K562 (cell line): ENCODE data around the gene CPZ. TPM values are rescaled to one million over a fixed set of nuclear protein-coding genes. Genes with fewer than 3 reads are reported as not detected.

Experiments
- ATAC-seq: fragments of 200-7000 bp; cut with Tn5 transposase; 3 replicates; pipeline ENCODE4 v1.9.1; 2020; ENCODE audit warnings: moderate library complexity
- BruUV-seq: library from RNA; stranded (reverse); fragments of 400-500 nt; replicated peaks from 2 replicates; lab custom pipeline; 2021; lab: Mats Ljungman, UMichigan
- CTCF ChIA-PET: fragments of 300-600 bp; formaldehyde crosslinking; extraction: SDS; loops from one replicate; lab custom pipeline; 2021; ENCODE audit warnings: low intra/inter-chr PET ratio; lab: Yijun Ruan, JAX
- POLR2A ChIA-PET: fragments of 300-600, 350-650 bp; sonication (Branson Sonifier 250); formaldehyde crosslinking; extraction: SDS; loops from one replicate; lab custom pipeline; 2021; ENCODE audit warnings: antibody characterized with exemption, inconsistent platforms; lab: Yijun Ruan, JAX
- DNase-seq, 4 experiments: peaks; one replicate each; pipeline versions ENCODE4 v3.0.0 to v3.0.0-alpha.2; 2011 to 2018; ENCODE audit warnings: low spot score in 3 of 4, mixed read lengths in 3 of 4; ENCODE audit errors: extremely low read depth in 1 of 4
- FAIRE-seq: peaks from 2 replicates; lab custom pipeline; 2011; peaks lifted over from hg19 to GRCh38; lab: Jason Lieb, UNC
- H2AFZ ChIP-seq: 2 replicates; pipeline ENCODE4 v1.6.0; 2011; ENCODE audit warnings: low read depth, low read length, control low read depth, inconsistent platforms
- H3K27ac ChIP-seq: fragments of 200-600 bp; 3 replicates; pipeline ENCODE4 v1.8.0; 2011; ENCODE audit warnings: low read depth, mild to moderate bottlenecking, control low read depth, inconsistent platforms, low read length, moderate library complexity, mixed read lengths; ENCODE audit errors: extremely low read depth
- H3K27me3 ChIP-seq, 2 experiments: fragments of 300-600 bp in 1 of 2; 2 replicates in 1 of 2; 3 replicates in 1 of 2; pipeline versions ENCODE4 v1.6.0 to v1.8.0; 2011; ENCODE audit warnings: inconsistent platforms in 2 of 2, low read length in 2 of 2, mild to moderate bottlenecking in 1 of 2, mixed read lengths in 1 of 2, moderate library complexity in 1 of 2; ENCODE audit not compliant: control insufficient read depth in 2 of 2, insufficient read depth in 2 of 2
- H3K36me3 ChIP-seq: fragments of 300-600 bp; 3 replicates; pipeline ENCODE4 v1.8.0; 2011; ENCODE audit warnings: mild to moderate bottlenecking, low read length, inconsistent platforms; ENCODE audit not compliant: control insufficient read depth, insufficient read depth
- H3K4me1 ChIP-seq, 2 experiments: fragments of 200-600 bp in 1 of 2; replicated peaks in 1 of 2; 2 replicates in 1 of 2; 3 replicates in 1 of 2; pipeline versions ENCODE4 v1.5.1 to v1.8.0; 2011; ENCODE audit warnings: inconsistent platforms in 2 of 2, low read length in 2 of 2, mild to moderate bottlenecking in 1 of 2, mixed read lengths in 1 of 2, moderate library complexity in 1 of 2; ENCODE audit not compliant: control insufficient read depth in 2 of 2, insufficient read depth in 2 of 2
- H3K4me2 ChIP-seq: 2 replicates; pipeline ENCODE4 v1.6.1; 2011; ENCODE audit warnings: low read length, control low read depth, inconsistent platforms, mixed read lengths; ENCODE audit not compliant: insufficient read depth
- H3K4me3 ChIP-seq: fragments of 200-600 bp; sonication (generic), shearing (Covaris generic); 2 replicates; pipeline ENCODE4 v1.5.1; 2016; ENCODE audit warnings: control low read depth, inconsistent platforms
- H3K79me2 ChIP-seq: fragments of 200-600 bp; 3 replicates; pipeline ENCODE4 v1.8.0; 2011; ENCODE audit warnings: low read length, inconsistent platforms; ENCODE audit not compliant: control insufficient read depth, insufficient read depth
- H3K9ac ChIP-seq, 2 experiments: 2 replicates each; pipeline versions ENCODE4 v1.6.0 to v1.6.1; 2011; ENCODE audit warnings: low read depth in 2 of 2, low read length in 2 of 2, control low read depth in 1 of 2, inconsistent platforms in 1 of 2, mild to moderate bottlenecking in 1 of 2, mixed read lengths in 1 of 2; ENCODE audit not compliant: insufficient read depth in 1 of 2
- H3K9me1 ChIP-seq: one replicate; pipeline ENCODE4 v1.6.0; 2011; ENCODE audit warnings: inconsistent platforms, mild to moderate bottlenecking, low read length, moderate library complexity; ENCODE audit not compliant: control insufficient read depth, insufficient read depth
- H3K9me3 ChIP-seq: replicated peaks from 2 replicates; pipeline ENCODE4 v1.5.1; 2011; ENCODE audit warnings: low read depth, low read length, inconsistent platforms; ENCODE audit not compliant: control insufficient read depth, insufficient read depth
- H4K20me1 ChIP-seq: replicated peaks from 2 replicates; pipeline ENCODE4 v1.6.1; 2011; ENCODE audit warnings: low read length, inconsistent platforms, mixed read lengths; ENCODE audit not compliant: control insufficient read depth, insufficient read depth
- HDGF ChIP-seq: fragments of 450-650 bp; IDR thresholded peaks from 2 replicates; pipeline ENCODE4 v1.6.1; 2016
- KDM2B ChIP-seq: fragments of 250-450 bp; sonication (Bioruptor Pico); IDR thresholded peaks from 2 replicates; pipeline ENCODE4 v1.8.0; 2021; ENCODE audit warnings: mild to moderate bottlenecking, moderate library complexity
- NRF1 ChIP-seq, 2 experiments: fragments of 450-650 bp; IDR thresholded peaks in 1 of 2; conservative IDR thresholded peaks in 1 of 2; 2 replicates each; pipeline ENCODE4 v1.6.1; 2014; ENCODE audit warnings: mild to moderate bottlenecking in 2 of 2
- POLR2B ChIP-seq: fragments of 450-650 bp; IDR thresholded peaks from 2 replicates; pipeline ENCODE4 v1.6.1; 2018; ENCODE audit warnings: low read depth; ENCODE audit not compliant: partially characterized antibody
- TAF1 ChIP-seq: IDR thresholded peaks from 2 replicates; pipeline ENCODE4 v1.6.1; 2011; ENCODE audit warnings: mild to moderate bottlenecking, low read length, moderate library complexity; ENCODE audit not compliant: insufficient read depth, control insufficient read depth, severe bottlenecking; ENCODE audit errors: extremely low read depth
- ZNF140 ChIP-seq: fragments of 250-450 bp; sonication (Bioruptor Pico); IDR thresholded peaks from 2 replicates; pipeline ENCODE4 v1.8.0; 2021; ENCODE audit warnings: moderate library complexity, mild to moderate bottlenecking, inconsistent platforms
- WGBS: fragments of 100-300 bp; shearing (Covaris generic); methylation state at CpG from one replicate; pipeline ENCODE4 v1.1.6; 2016; ENCODE audit warnings: low coverage, mixed read lengths; ENCODE audit not compliant: insufficient coverage; ENCODE audit errors: missing lambda C conversion rate; 5-methylcytosine and 5-hydroxymethylcytosine counted together
- in situ Hi-C: fragments of 300-500 bp; cut with MboI; formaldehyde crosslinking; loops from 4 replicates; pipeline ENCODE4 v1.15.0; 2018; ENCODE audit warnings: inconsistent platforms, mixed read lengths
- intact Hi-C: fragments of 100-400 bp; cut with micrococcal nuclease; formaldehyde crosslinking; loops from 2 replicates; pipeline ENCODE4 v1.14.2; 2022
- polyA plus RNA-seq, 8 experiments: library from polyadenylated mRNA; depleted of rRNA in 4 of 8; stranded (reverse) in 5 of 8; unstranded in 3 of 8; fragments of >200 nt; fragmentation: Nextera tagmentation in 2 of 8; fragmentation: Illumina TruSeq in 1 of 8; extraction: Ambion mirVana in 2 of 8; extraction: Trizol in 1 of 8; gene quantifications; 2 replicates each; pipeline versions ENCODE4 v1.2.1 to v1.2.3, GENCODE V29; 2011 to 2014; ENCODE audit warnings: inconsistent platforms in 1 of 8, missing spikeins in 1 of 8
- total RNA-seq, 7 experiments: library from RNA; depleted of rRNA in 6 of 7; stranded (reverse); fragments of >200 nt in 6 of 7; fragmentation: Illumina TruSeq in 2 of 7; extraction: Trizol in 2 of 7; gene quantifications; 2 replicates each; pipeline versions ENCODE4 v1.2.1 to v1.2.3, GENCODE V29; 2011 to 2021; ENCODE audit warnings: low replicate concordance in 1 of 7
- TF ChIP-seq, protein P1 (sequence below): fragments of 450-650 bp; IDR thresholded peaks from 2 replicates; pipeline ENCODE4 v1.6.1; 2016; ENCODE audit warnings: antibody characterized with exemption
- TF ChIP-seq, protein P2 (sequence below): sonication (generic); formaldehyde crosslinking; IDR thresholded peaks from 2 replicates; pipeline ENCODE4 v1.8.0; 2022; ENCODE audit warnings: mild to moderate bottlenecking, low read depth, missing genetic modification reagents
- TF ChIP-seq, protein P3 (sequence below): fragments of 250-450 bp; sonication (Bioruptor Pico); IDR thresholded peaks from 2 replicates; pipeline ENCODE4 v1.5.0; 2021

CPZ gene
- total and polyA plus RNA-seq, 9 of the 15 experiments (the other 6 are each of a cell fraction or from before 2014, with no cell fraction given) = 0.06 to 2.2 (median 1.2) TPM; not detected in 1

DNA sequence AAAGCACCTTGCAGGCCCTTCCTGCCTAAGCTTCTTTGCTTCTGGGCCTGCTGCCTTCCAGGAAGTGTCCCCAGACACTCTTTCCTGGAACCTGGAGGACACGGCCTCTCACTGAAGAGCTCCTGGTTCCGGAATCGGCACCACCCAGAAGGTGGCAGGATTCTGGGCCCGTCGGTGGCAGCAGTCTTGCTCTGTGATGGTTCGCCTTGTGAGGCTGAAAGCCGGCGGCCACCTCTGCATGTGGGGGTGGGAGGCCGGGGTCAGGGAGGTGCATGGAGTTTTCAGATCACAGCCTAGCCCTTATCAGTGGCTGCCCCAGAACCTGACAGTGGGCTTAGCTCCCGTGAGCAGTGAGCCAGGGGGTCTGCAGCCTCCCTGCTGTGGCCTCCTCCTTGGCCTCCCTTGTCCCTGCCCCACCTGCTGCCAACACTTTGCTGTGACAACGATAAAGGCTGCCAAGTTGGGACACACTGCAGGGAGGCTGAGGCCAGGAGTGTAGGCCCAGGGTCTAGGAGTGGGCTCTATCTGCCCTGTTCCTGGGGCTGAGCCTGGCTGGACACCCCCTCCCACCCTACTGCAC, 43.1 kb upstream of the CPZ start (continued):
- no peak for TF ChIP-seq ZNF140
- TF ChIP-seq POLR2B = no peak

DNA sequence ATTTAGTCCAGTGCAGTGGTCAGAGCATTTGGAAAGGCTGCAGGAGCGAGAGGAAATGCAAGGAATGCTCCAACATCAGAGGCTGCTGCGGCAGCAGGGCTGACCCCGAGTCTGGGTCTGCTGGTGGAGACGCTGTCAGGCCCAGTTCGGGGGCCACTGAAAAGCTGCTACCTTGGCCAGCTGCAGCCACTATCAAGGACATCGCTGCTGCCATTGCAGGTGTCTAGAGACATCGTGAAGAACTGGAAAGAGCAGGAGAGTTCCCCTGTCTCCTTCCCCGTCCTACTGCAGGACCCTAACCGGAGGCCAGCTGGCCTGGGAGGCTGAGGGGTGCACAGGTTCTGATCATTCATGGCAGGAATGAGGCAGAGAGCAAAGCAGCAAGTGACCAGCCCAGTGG, 41.9 kb upstream of the CPZ start:
- in situ Hi-C loops (no loop called here), intact Hi-C loops (no loop called here)
- TF ChIP-seq NRF1 (conservative IDR thresholded peaks at IDR 0.05 in 1 of 2, IDR thresholded peaks at IDR 0.05 in 1 of 2) = no peak
- Histone ChIP-seq H3K4me1 (peaks cover 30 to 38% of the 10 kb centered on the region in 2 experiments), H3K36me3 (no peaks in the 10 kb centered on the region), H4K20me1 (no peaks in the 10 kb centered on the region; the same call in 1 of the 2 replicates), H3K27ac (no peak overlapping the region), H3K9me1 (no peaks in the 10 kb centered on the region), H3K27me3 (no peaks in the 10 kb centered on the region; a peak in 1 of 5 replicates), H3K9me3 (no peaks in the 10 kb centered on the region), H3K79me2 (no peaks in the 10 kb centered on the region), H3K4me2 (no peak overlapping the region), H2AFZ (no peak overlapping the region), H3K4me3 (no peak overlapping the region), H3K9ac (no peak overlapping the region)
- no peak for ATAC-seq
- WGBS = 68% methylated on average over 9 of the region's 9 CpGs
- BruUV-seq = no TSS peak
- no peak for FAIRE-seq
- ChIA-PET POLR2A (interaction anchor here (0.8 to 1.0 kb wide), 3 partner anchors 14 to 360 kb away, joined by 3 read pairs; no protein-coding TSS in a partner anchor), CTCF (no interaction called here)
- no peak for DNase-seq

DNA sequence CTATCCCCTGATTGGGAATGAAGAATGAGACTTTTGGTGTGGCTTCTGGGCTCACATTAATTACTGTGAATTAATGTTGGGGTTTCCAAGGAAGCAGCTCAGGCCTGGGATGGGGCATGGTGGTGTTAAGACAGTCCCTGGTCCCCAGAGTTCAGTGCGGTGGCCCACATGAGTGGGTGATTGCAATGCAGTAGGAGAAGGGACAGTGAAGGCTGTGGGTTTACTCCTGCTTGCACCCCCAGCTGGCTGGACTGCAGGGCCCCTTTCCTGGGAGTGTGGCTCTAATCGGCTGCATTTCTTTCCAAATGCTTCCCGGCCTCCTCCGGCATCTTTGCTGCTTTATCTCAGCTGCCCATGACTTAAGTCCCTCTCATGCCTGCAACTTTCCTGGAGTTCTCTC, 40.5 kb upstream of the CPZ start:
- in situ Hi-C loops = no loop called here
- FAIRE-seq = no peak
- Histone ChIP-seq H3K9me1 (no peaks in the 10 kb centered on the region), H3K79me2 (no peaks in the 10 kb centered on the region), H2AFZ (no peak overlapping the region), H3K9me3 (no peaks in the 10 kb centered on the region), H3K4me1 (peaks cover 26 to 27% of the 10 kb centered on the region in 2 experiments), H3K4me3 (no peak overlapping the region), H3K27ac (no peak overlapping the region), H3K36me3 (no peaks in the 10 kb centered on the region), H3K27me3 (no peaks in the 10 kb centered on the region; a peak in 2 of 5 replicates), H3K9ac (no peak overlapping the region), H3K4me2 (no peak overlapping the region), H4K20me1 (no peaks in the 10 kb centered on the region; the same call in 1 of the 2 replicates)
- ATAC-seq = no peak
- intact Hi-C loops = no loop called here
- no peak for DNase-seq
- BruUV-seq = no TSS peak
- ChIA-PET POLR2A (no interaction called here), CTCF (no interaction called here)
- 13% methylated on average over 1 of the region's 4 CpGs for WGBS
- TF ChIP-seq, protein P1, sequence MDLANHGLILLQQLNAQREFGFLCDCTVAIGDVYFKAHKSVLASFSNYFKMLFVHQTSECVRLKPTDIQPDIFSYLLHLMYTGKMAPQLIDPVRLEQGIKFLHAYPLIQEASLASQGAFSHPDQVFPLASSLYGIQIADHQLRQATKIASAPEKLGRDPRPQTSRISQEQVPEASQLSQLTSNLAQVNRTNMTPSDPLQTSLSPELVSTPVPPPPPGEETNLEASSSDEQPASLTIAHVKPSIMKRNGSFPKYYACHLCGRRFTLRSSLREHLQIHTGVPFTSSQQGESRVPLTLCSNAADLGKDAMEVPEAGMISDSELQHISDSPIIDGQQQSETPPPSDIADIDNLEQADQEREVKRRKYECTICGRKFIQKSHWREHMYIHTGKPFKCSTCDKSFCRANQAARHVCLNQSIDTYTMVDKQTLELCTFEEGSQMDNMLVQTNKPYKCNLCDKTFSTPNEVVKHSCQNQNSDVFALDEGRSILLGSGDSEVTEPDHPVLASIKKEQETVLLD = no peak
- TF ChIP-seq KDM2B = no peak
- TF ChIP-seq, protein P2, sequence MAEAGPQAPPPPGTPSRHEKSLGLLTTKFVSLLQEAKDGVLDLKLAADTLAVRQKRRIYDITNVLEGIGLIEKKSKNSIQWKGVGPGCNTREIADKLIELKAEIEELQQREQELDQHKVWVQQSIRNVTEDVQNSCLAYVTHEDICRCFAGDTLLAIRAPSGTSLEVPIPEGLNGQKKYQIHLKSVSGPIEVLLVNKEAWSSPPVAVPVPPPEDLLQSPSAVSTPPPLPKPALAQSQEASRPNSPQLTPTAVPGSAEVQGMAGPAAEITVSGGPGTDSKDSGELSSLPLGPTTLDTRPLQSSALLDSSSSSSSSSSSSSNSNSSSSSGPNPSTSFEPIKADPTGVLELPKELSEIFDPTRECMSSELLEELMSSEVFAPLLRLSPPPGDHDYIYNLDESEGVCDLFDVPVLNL (CRISPR knock-in tag) = no peak
- TF ChIP-seq HDGF = no peak
- TF ChIP-seq TAF1 = no peak
- TF ChIP-seq, protein P3, sequence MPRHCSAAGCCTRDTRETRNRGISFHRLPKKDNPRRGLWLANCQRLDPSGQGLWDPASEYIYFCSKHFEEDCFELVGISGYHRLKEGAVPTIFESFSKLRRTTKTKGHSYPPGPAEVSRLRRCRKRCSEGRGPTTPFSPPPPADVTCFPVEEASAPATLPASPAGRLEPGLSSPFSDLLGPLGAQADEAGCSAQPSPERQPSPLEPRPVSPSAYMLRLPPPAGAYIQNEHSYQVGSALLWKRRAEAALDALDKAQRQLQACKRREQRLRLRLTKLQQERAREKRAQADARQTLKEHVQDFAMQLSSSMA (CRISPR knock-in tag) = no peak
